ENCODE data around the gene FHIT. TPM values are rescaled to one million over a fixed set of nuclear protein-coding genes. Genes with fewer than 3 reads are reported as not detected.
"Not testable (repeated sequence)": the region's sequence is repeated elsewhere in the genome, so short reads cannot be mapped to it uniquely, and the experiment has no call there.

FHIT gene
- total RNA-seq, 1 donor from 2014 or later: 11.7 TPM

DNA sequence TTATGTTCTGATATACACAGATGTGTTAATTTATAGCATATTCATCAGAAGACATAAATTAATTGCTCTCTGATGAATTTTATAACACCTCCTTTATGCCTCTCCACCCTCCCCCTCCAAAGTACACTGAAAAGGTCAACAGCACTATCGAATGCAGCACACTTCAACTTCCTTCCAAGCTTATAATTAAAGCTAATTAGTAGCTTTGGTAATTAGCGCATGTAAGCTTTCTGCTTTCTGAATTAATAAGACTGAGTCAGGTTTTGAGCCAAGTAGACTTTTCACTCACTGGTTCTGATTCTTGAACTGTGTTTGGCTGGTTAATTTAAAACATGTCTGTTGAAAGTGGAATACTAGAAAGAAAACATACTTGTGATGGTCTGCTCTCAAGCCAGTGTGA lies 1440.6 kb downstream of the FHIT start:
- TF ChIP-seq, protein P1, sequence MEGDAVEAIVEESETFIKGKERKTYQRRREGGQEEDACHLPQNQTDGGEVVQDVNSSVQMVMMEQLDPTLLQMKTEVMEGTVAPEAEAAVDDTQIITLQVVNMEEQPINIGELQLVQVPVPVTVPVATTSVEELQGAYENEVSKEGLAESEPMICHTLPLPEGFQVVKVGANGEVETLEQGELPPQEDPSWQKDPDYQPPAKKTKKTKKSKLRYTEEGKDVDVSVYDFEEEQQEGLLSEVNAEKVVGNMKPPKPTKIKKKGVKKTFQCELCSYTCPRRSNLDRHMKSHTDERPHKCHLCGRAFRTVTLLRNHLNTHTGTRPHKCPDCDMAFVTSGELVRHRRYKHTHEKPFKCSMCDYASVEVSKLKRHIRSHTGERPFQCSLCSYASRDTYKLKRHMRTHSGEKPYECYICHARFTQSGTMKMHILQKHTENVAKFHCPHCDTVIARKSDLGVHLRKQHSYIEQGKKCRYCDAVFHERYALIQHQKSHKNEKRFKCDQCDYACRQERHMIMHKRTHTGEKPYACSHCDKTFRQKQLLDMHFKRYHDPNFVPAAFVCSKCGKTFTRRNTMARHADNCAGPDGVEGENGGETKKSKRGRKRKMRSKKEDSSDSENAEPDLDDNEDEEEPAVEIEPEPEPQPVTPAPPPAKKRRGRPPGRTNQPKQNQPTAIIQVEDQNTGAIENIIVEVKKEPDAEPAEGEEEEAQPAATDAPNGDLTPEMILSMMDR (conservative IDR thresholded peaks at IDR 0.05): no peak
- H3K4me3 Mint-ChIP-seq: no peak overlapping the region
- H3K4me1 Mint-ChIP-seq (ENCODE audit: unreplicated experiment): peaks cover 36% of the 10 kb centered on the region
- no peak for DNase-seq (ENCODE audit: extremely low spot score, unreplicated experiment)
- no peaks in the 10 kb centered on the region for H3K36me3 Mint-ChIP-seq
- H3K27me3 Mint-ChIP-seq: peaks cover 8% of the 10 kb centered on the region
- no peak overlapping the region for H3K27ac Mint-ChIP-seq
- H3K9me3 Mint-ChIP-seq: peaks cover 10% of the 10 kb centered on the region

DNA sequence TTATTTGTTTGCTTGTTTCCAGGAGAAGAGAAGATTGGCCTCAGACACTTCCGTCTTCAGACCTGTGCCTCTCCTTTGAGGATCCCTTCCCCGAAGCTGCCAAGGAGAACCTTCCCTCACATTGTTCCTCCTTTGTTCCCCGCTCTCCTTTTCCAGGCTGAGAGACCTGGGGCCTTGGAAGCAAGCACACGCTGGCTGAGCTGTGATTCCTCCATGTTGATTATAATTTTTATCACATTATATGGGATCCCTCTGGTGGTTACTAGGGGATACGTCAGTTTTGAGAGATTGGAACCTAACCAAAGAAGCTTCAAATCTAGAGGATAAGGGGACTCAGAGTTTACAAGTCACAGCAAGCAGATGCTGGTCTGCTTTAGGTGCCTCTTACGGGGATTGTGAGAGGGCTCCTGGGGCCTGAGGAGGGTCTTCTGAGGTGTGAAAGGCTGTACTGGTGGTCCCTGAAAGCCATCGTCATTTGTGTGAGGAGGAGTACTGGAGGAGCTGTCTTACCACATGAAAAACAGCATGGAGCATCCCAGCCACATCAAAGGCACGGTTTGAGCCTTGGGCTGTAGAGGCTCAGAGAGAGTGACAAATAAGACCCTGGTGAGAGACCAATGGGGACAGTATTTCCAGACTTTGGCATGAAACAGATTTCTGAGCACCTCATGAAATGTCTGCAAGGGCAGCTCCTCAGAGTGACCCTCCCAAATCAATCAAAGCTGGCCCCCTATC lies 1441.4 kb downstream of the FHIT start:
- no peak overlapping the region for H3K27ac Mint-ChIP-seq
- H3K27me3 Mint-ChIP-seq: peaks cover 8% of the 10 kb centered on the region
- H3K4me1 Mint-ChIP-seq (ENCODE audit: unreplicated experiment): peaks cover 36% of the 10 kb centered on the region
- DNase-seq (ENCODE audit: extremely low spot score, unreplicated experiment): no peak
- TF ChIP-seq, protein P1 (conservative IDR thresholded peaks at IDR 0.05): peak; percentile 63
- H3K36me3 Mint-ChIP-seq: no peaks in the 10 kb centered on the region
- H3K4me3 Mint-ChIP-seq: no peak overlapping the region
- H3K9me3 Mint-ChIP-seq: peaks cover 10% of the 10 kb centered on the region

DNA sequence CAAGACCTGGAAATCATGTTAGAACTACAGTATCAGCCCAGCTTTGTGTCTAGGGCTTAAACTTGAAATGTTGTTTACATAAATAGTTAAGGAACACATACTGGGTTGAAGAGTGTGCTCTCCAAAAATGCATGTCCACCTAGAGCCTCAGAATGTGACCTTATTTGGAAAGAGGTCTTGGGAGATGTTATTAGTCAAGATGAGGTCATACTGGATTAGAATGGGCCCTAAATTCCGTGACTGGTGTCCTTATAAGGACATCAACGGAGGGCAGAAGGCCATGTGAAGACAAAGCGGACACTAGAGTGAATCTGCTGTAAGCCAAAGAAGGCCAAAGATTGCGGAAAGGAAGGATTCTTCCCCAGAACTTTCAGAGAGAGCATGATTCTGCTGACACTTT lies 1442.2 kb downstream of the FHIT start:
- peaks cover 8% of the 10 kb centered on the region for H3K27me3 Mint-ChIP-seq
- H3K4me3 Mint-ChIP-seq: no peak overlapping the region
- no peak for DNase-seq (ENCODE audit: extremely low spot score, unreplicated experiment)
- no peaks in the 10 kb centered on the region for H3K36me3 Mint-ChIP-seq
- TF ChIP-seq, protein P1 (conservative IDR thresholded peaks at IDR 0.05): no peak
- H3K4me1 Mint-ChIP-seq (ENCODE audit: unreplicated experiment): peaks cover 36% of the 10 kb centered on the region
- H3K27ac Mint-ChIP-seq: no peak overlapping the region
- H3K9me3 Mint-ChIP-seq: peaks cover 10% of the 10 kb centered on the region

DNA sequence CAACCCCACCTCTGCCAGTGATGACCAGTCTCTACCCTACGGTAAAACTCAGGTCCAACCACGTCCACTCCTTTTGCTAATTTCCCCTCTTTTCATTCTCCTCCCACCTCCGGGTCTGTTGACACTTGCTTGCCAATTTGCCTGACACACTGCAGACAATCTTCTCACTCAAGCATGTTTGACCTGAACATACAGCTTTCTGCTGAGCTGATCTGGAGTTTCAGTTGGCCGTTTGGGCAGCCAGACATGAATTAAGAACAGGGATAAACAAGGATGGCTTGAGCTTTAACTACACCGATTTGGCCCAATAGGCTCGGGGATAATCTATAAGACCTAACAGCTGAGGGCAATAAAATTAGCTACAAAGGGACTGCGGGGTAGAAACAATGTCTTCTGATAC lies 1442.8 kb downstream of the FHIT start:
- peaks cover 10% of the 10 kb centered on the region for H3K9me3 Mint-ChIP-seq
- TF ChIP-seq, protein P1 (conservative IDR thresholded peaks at IDR 0.05): no peak
- peaks cover 35% of the 10 kb centered on the region for H3K4me1 Mint-ChIP-seq (ENCODE audit: unreplicated experiment)
- no peak for DNase-seq (ENCODE audit: extremely low spot score, unreplicated experiment)
- H3K27ac Mint-ChIP-seq: no peak overlapping the region
- no peaks in the 10 kb centered on the region for H3K36me3 Mint-ChIP-seq
- H3K4me3 Mint-ChIP-seq: no peak overlapping the region
- H3K27me3 Mint-ChIP-seq: peaks cover 8% of the 10 kb centered on the region

DNA sequence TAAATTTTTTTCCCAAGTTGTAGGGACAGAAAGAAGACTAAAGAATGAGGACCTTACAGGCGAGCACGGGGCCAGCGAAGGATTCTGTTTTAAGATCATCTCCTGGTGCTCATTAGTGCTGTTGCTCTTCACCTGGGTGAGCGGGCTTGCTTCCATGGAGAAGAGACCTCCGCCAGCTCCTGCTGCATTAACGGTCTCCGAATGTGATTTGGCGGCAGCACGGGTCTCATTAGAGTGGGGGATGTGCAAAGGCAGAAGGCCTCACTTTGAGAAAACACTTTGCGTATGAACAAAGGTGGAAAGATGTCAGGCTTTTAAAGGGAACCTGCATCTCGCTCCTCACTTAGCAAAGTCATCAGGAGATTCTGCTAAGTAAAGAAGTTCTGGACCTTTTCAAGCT lies 1448.0 kb downstream of the FHIT start:
- no peaks in the 10 kb centered on the region for H3K36me3 Mint-ChIP-seq
- TF ChIP-seq, protein P1 (conservative IDR thresholded peaks at IDR 0.05): no peak
- DNase-seq (ENCODE audit: extremely low spot score, unreplicated experiment): no peak
- H3K27me3 Mint-ChIP-seq: no peaks in the 10 kb centered on the region
- H3K4me1 Mint-ChIP-seq (ENCODE audit: unreplicated experiment): peaks cover 23% of the 10 kb centered on the region
- H3K27ac Mint-ChIP-seq: no peak overlapping the region
- peaks cover 5% of the 10 kb centered on the region for H3K9me3 Mint-ChIP-seq
- no peak overlapping the region for H3K4me3 Mint-ChIP-seq

DNA sequence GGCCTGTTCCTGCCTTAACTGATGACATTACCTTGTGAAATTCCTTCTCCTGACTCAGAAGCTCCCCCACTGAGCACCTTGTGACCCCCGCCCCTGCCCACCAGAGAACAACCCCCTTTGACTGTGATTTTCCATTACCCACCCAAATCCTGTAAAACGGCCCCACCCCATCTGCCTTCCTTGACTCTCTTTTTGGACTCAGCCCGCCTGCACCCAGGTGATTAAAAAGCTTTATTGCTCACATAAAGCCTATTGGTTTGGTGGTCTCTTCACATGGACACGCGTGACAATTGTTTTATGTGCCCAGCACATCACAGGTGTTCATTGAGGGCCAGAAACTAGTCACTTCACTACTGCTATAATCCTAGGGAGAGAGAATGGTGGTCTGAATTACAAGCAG lies 1448.8 kb downstream of the FHIT start:
- not testable (repeated sequence) for H3K27me3 Mint-ChIP-seq; H3K36me3 Mint-ChIP-seq; H3K9me3 Mint-ChIP-seq; DNase-seq (ENCODE audit: extremely low spot score, unreplicated experiment); H3K4me3 Mint-ChIP-seq; H3K27ac Mint-ChIP-seq
- H3K4me1 Mint-ChIP-seq (ENCODE audit: unreplicated experiment): peaks cover 23% of the 10 kb centered on the region
